GM06990 (cell line): ENCODE measurements around the gene NIBAN1.

Experiments used
- DNase-seq: peaks from one replicate; pipeline ENCODE4 v3.0.0-alpha.2; 2011; ENCODE audit not compliant: insufficient read length; ENCODE audit errors: extremely low read depth
- H3K27me3 ChIP-seq: replicated peaks from 2 replicates; pipeline ENCODE4 v1.6.0; 2011; ENCODE audit warnings: low read length; ENCODE audit not compliant: control insufficient read depth, insufficient read depth
- H3K36me3 ChIP-seq: 2 replicates; pipeline ENCODE4 v1.5.1; 2011; ENCODE audit warnings: low read length; ENCODE audit not compliant: control insufficient read depth, insufficient read depth
- H3K4me3 ChIP-seq: replicated peaks from 2 replicates; pipeline ENCODE4 v1.5.1; 2011; ENCODE audit warnings: low read depth, mild to moderate bottlenecking, control low read depth, low read length
- CTCF ChIP-seq: IDR thresholded peaks from 2 replicates; pipeline ENCODE4 v1.5.1; 2011; ENCODE audit warnings: low read length, control low read depth, mild to moderate bottlenecking, inconsistent platforms; ENCODE audit not compliant: insufficient read depth, poor library complexity, severe bottlenecking

NIBAN1 gene

DNA sequence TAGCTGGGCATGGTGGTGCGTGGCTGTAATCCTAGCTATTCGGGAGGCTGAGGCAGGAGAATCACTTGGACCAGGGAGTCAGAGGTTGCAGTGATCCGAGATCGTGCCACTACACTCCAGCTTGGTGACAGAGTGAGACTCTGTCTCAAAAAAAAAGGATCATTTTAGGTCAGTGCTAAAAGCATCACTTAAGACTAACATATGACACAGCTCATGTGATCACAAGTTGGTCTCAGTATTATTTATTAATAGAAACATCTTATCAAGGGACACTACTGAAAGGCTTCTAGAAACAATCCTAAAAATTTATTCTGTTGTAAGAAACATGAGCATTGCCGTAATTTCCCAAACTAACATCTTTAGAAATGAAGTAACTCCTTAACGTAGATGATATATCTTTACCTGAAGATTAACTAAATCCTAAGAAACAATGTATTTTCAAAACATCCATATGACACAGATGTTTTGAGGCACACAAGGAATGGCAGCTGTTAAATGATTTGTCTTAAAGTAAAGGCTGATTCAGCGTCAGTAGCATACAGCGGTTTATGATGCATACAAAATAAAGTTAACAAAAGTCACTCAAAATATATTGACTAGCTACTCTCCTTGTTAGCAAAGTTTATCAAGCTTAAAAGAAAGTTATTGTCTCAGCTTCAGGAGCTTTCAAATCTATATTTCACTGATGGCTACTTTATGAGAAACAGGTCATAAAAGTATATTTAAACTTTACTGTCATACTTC lies 2.6 kb downstream of the NIBAN1 start:
- DNase-seq = no peak
- H3K4me3 ChIP-seq = peak overlapping the region; percentile 74
- no peak for TF ChIP-seq CTCF
- H3K36me3 ChIP-seq = no peaks in the 10 kb centered on the region
- no peaks in the 10 kb centered on the region for H3K27me3 ChIP-seq

DNA sequence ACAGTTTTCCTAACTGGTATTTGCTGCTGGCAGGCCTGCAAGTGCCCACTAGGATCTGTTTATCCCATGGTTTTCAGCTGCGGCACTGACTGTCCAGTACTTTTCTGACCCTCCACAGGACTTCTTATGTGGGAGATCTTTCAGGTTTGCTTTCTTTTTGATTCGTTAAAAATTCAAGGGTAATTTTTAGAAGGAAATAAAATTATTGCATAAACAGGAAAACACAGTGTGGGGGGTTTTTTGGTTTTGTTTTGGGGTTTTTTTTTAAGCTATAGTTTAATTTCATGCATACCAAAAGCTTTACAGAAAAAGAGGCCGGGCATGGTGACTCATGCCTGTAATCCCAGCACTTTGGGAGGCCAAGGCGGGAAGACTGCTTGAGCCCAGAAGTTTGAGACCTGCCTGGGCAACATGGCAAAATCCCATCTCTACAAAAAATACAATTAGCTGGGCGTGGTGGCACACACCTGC lies 3.6 kb downstream of the NIBAN1 start:
- Histone ChIP-seq H3K27me3 (no peaks in the 10 kb centered on the region), H3K36me3 (no peaks in the 10 kb centered on the region), H3K4me3 (no peak overlapping the region)
- no peak for DNase-seq
- TF ChIP-seq CTCF = no peak

GRCh38 chr1:184966989-184967388 lies 7.3 kb downstream of the NIBAN1 start:
- no peak for TF ChIP-seq CTCF
- Histone ChIP-seq H3K27me3 (no peaks in the 10 kb centered on the region), H3K36me3 (no peaks in the 10 kb centered on the region), H3K4me3 (no peak overlapping the region)
- no peak for DNase-seq

- no peak for TF ChIP-seq CTCF
- H3K4me3 ChIP-seq = no peak overlapping the region
- no peaks in the 10 kb centered on the region for H3K27me3 ChIP-seq
- H3K36me3 ChIP-seq = no peaks in the 10 kb centered on the region
- no peak for DNase-seq
Observed at GRCh38 chr1:184965944-184966860, 8.1 kb downstream of the NIBAN1 start.

- no peaks in the 10 kb centered on the region for H3K27me3 ChIP-seq
- H3K36me3 ChIP-seq = no peaks in the 10 kb centered on the region
- no peak for DNase-seq
- no peak for TF ChIP-seq CTCF
- no peak overlapping the region for H3K4me3 ChIP-seq
Observed at GRCh38 chr1:184965439-184965838, 8.9 kb downstream of the NIBAN1 start.
